OCI-M1 (cell line): ENCODE measurements around the gene ATOH8.
A peak's percentile ranks its signal among the peaks of the same experiment; 100 is the strongest.

Source experiments
- DNase-seq: peaks from one replicate; lab custom pipeline; 2025; lab: John Stamatoyannopoulos, UW

ATOH8 gene

GRCh38 chr2:85736456-85737355 lies 17.1 kb upstream of the ATOH8 start:
- no peak for DNase-seq

- no peak for DNase-seq
Measured at GRCh38 chr2:85737481-85737880, 16.3 kb upstream of the ATOH8 start.

GRCh38 chr2:85737961-85738360 lies 15.8 kb upstream of the ATOH8 start:
- no peak for DNase-seq

- no peak for DNase-seq
Measured at GRCh38 chr2:85740193-85740592, 13.6 kb upstream of the ATOH8 start.

GRCh38 chr2:85741211-85741832 lies 12.5 kb upstream of the ATOH8 start:
- no peak for DNase-seq

GRCh38 chr2:85741833-85742455 lies 11.8 kb upstream of the ATOH8 start:
- no peak for DNase-seq

GRCh38 chr2:85743304-85743978 lies 10.3 kb upstream of the ATOH8 start:
- no peak for DNase-seq

- DNase-seq = no peak
Measured at GRCh38 chr2:85744055-85744454, 9.7 kb upstream of the ATOH8 start.

GRCh38 chr2:85744741-85745601 lies 8.8 kb upstream of the ATOH8 start:
- no peak for DNase-seq

- no peak for DNase-seq
Measured at GRCh38 chr2:85745619-85746018, 8.2 kb upstream of the ATOH8 start.

GRCh38 chr2:85746321-85747004 lies 7.3 kb upstream of the ATOH8 start:
- DNase-seq = no peak

- DNase-seq = no peak
Measured at GRCh38 chr2:85747441-85747840, 6.3 kb upstream of the ATOH8 start.

- DNase-seq = no peak
Measured at GRCh38 chr2:85748039-85748734, 5.6 kb upstream of the ATOH8 start.

- DNase-seq = no peak
Measured at GRCh38 chr2:85748985-85749875, 4.6 kb upstream of the ATOH8 start.

GRCh38 chr2:85750587-85751575 lies 2.9 kb upstream of the ATOH8 start:
- DNase-seq = peak; percentile 50

- no peak for DNase-seq
Measured at GRCh38 chr2:85751627-85752026, 2.2 kb upstream of the ATOH8 start.

GRCh38 chr2:85753035-85753524 lies 711 bp upstream of the ATOH8 start:
- no peak for DNase-seq
